Epithelial cell of esophagus (primary cell): ENCODE data around the gene OR52N5.

Source experiments
- DNase-seq: peaks from one replicate; pipeline ENCODE4 v3.0.0; 2010; ENCODE audit warnings: low read depth
- H3K4me3 ChIP-seq: 2 replicates; pipeline ENCODE4 v1.5.1; 2011; ENCODE audit warnings: mild to moderate bottlenecking, low read length, control low read depth
- TF ChIP-seq, protein P1 (sequence below): IDR thresholded peaks from 2 replicates; pipeline ENCODE4 v1.5.1; 2011; ENCODE audit warnings: low read depth, mild to moderate bottlenecking, low read length, control low read depth, inconsistent platforms; ENCODE audit not compliant: insufficient read depth; ENCODE audit errors: missing control alignments

OR52N5 gene

GRCh38 chr11:5808500-5809121 lies 25.5 kb upstream of the OR52N5 start, which contains the start of gene OR52N2:
Gene OR52N2 (plus strand): TSS chr11:5808924. CDS start chr11:5820336, 11,412 bp downstream.
- peak within 1 kb of the TSS; percentile 57 for H3K4me3 ChIP-seq
- peak; percentile 70 for DNase-seq
- TF ChIP-seq, protein P1, sequence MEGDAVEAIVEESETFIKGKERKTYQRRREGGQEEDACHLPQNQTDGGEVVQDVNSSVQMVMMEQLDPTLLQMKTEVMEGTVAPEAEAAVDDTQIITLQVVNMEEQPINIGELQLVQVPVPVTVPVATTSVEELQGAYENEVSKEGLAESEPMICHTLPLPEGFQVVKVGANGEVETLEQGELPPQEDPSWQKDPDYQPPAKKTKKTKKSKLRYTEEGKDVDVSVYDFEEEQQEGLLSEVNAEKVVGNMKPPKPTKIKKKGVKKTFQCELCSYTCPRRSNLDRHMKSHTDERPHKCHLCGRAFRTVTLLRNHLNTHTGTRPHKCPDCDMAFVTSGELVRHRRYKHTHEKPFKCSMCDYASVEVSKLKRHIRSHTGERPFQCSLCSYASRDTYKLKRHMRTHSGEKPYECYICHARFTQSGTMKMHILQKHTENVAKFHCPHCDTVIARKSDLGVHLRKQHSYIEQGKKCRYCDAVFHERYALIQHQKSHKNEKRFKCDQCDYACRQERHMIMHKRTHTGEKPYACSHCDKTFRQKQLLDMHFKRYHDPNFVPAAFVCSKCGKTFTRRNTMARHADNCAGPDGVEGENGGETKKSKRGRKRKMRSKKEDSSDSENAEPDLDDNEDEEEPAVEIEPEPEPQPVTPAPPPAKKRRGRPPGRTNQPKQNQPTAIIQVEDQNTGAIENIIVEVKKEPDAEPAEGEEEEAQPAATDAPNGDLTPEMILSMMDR: peak; percentile 88

- no peak for DNase-seq
- H3K4me3 ChIP-seq: no peak overlapping the region
- TF ChIP-seq, protein P1: no peak
Measured at GRCh38 chr11:5807580-5807979, 24.4 kb upstream of the OR52N5 start.

- DNase-seq: no peak
- TF ChIP-seq, protein P1: no peak
- no peak overlapping the region for H3K4me3 ChIP-seq
Measured at GRCh38 chr11:5803982-5804381, 20.8 kb upstream of the OR52N5 start.

- no peak for DNase-seq
- H3K4me3 ChIP-seq: no peak overlapping the region
- TF ChIP-seq, protein P1: no peak
Measured at GRCh38 chr11:5796541-5796940, 13.4 kb upstream of the OR52N5 start.

GRCh38 chr11:5791165-5791564 lies 8.0 kb upstream of the OR52N5 start, which contains the start of gene OR52N1:
Gene OR52N1 (minus strand): TSS chr11:5791265. CDS start chr11:5788816, 2,449 bp downstream.
- TF ChIP-seq, protein P1: no peak
- H3K4me3 ChIP-seq: no peak within 1 kb of the TSS
- DNase-seq: no peak

GRCh38 chr11:5767056-5767455 lies 16.1 kb downstream of the OR52N5 start:
- TF ChIP-seq, protein P1: no peak
- peak; percentile 44 for DNase-seq
- H3K4me3 ChIP-seq: no peak overlapping the region

- TF ChIP-seq, protein P1: no peak
- no peak within 1 kb of the TSS for H3K4me3 ChIP-seq
- DNase-seq: no peak
Measured at GRCh38 chr11:5753943-5754342, 29.2 kb downstream of the OR52N5 start, which contains the start of gene OR52N4. Gene OR52N4 (plus strand): TSS chr11:5754243. CDS start chr11:5754741, 498 bp downstream.
